HG02884 (cell line): ENCODE results near the gene CYBA.

Source experiments
- ATAC-seq: cut with Tn5 transposase; IDR thresholded peaks from one replicate; pipeline ENCODE4 v1.9.1; 2021; ENCODE audit warnings: mild to moderate bottlenecking, moderate library complexity; ENCODE audit not compliant: unreplicated experiment

CYBA gene

DNA sequence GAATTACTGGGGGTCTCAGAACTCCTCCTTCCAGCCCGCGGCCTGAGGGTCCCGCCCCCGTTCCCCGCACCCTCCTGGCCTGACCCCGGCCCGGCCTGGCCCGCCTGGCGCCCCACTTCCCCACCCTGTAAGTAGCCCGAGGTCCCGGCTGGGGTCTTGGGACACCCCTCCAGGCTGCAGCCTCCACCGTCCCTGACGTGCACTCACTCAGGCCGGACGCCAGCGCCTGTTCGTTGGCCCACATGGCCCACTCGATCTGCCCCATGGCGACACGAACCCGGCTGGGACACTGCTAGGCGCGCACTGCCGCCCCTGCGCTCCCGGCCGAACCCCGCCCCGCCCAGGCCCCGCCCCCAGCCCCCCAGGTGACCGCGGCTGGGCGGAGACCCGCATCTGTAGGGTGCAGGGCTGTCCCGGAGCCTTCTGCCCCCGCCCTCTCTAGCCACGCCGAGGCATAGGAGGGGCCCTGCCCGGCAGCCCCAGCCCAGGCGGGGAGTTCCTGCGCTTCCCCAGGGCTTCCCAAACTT is at the start of gene CYBA:
CYBA (minus strand) TSS at position 305 of the 527 bp plus-strand sequence; CDS start at position 265, 40 bp downstream.
- peak; percentile 69 for ATAC-seq

DNA sequence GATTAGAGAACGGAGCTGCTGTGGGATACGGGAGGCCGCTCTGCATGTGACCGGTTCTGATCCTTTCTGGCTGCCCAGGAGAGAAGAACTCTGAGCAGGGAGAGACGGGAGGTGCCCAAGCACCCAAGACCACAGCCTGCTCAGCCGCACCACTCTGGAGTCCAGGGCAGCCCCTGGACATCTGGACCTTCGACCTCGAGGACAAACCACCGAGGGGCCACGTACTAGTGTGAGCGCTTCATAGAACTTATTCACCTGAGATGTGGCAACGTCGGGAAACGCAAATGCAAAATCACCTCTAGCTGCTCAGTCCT is 49.4 kb upstream of the CYBA start:
- ATAC-seq, result no peak

DNA sequence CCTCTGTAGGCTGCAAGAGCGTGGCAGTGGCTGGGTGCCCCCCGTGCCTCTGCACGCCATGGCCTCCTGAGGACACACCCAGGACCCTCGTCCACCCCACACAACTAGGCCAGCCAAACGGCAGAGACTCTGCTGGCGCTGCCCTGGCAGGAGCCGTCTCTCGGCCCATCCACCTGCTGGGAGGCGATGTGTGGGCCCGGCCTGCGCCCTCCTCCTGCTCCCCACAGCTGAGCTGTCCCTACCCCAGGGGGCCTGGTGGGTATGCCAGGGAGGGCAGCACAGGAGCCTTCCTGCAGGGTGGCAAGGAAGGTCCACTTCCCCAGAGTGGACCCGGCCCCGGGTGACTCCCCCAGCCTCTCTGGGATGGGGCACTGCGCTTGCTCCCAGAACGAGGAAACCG is 48.3 kb upstream of the CYBA start:
- no peak for ATAC-seq

DNA sequence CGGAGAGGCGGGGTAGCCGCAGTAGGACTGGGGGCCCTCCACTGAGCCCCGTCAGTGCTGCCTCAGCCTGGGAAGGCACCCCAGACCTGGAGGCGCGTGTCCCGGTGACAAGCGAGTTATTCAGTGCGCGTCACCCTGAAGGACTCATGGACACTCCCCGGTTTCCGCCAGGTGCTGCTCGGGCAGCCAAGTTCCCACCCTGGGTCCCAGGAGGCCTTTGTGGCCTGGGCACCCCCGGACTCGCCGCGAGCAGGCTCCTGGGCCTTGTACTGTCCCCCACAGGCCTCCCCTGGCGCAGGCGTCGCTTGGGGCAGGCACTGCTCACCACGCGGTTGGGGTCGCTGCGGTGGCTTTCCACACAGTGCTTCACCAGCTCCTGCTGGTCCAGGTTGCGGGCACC is 47.8 kb upstream of the CYBA start:
- no peak for ATAC-seq

DNA sequence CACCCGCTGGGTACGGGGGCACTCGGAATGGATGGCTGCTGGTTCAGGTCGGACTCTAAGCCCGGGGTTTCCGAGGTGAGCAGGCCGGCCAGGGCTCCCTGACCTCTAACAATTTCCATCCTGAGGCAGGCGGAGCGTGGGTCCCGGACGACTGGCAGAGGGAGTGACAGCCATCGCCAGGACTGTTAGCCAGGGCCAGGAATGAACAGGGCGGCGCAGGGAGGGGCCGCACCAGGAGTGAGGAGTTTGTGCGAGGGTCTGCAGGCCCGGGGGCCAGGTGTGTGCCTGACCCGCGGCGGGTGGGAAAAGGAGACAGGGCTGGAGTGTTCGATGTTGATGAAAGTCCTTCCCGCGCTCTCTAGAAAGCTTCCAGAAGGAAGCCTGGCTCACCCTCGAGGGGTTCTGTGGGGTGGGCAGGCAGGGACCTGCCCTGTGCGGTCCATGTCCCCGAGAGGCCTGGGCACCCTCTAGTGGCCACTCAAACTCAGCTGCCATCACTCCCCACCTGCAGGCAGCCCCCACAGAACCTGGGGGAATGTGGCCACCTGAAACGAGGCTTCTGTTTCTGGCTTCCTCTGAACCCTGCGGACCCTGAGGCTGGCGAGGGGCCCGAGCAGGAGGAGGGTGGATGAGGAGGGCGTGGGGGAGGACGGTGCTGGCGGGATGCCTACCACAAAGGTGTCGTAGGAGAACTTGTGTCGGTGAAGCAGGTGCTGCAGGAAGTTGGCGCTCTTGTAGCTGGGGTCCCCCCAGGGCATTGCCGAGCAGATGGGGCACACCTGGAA is 47.2 kb upstream of the CYBA start:
- ATAC-seq, result no peak

DNA sequence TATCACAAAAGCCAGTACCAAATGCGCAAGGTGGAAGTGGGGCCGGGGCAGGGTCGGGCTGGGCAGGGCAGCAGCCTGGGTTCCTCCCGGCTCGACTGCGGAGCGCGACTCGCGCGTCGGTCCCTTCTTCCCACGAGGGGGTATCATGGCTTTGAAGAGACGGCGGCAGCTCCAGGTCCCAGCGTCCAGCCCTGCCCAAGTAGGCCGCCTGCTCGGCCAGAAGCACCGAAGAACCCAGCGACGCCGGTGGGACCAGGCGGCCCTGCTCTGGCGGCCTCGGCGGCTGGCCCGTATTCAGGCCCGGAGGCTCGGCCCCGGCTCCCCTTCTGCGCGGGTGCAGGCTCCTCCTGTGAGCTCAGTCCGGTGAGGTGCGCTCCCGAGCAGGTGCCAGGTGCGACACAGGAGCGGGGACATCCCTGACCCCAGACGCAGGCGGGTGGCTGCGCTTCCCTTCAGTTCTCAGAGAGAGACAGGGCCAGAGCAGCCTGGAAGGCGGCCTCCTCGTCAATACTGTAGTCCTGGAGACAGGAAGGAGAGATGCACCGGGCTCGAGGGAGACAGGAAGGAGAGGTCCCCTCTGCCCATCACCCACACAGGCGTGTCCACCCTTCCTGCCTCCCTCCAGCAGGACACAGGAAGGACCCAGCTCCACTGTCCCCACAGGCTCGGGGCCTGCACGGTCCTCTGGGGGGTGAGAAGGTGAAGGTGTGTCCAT is 46.4 kb upstream of the CYBA start:
- ATAC-seq, result no peak

DNA sequence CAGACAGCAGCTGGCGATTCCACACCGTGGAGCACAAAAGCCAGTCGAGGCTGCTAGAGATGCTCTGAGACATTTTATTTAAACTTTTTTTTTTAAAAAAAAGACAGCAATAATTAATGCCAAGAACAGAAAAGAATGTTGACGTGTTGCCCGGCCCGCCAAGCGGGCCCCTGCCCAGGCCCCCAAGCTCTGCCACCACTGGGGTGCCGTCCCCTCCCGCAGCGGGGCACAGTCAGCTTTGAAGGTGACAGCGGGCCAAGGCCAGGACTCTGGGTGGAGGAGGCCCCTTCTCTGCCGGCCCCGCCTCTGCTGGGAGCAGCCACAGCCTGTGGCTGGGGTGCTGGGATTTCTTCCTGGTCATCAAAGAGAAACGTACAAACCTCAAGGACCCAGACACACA is 45.6 kb upstream of the CYBA start:
- no peak for ATAC-seq

DNA sequence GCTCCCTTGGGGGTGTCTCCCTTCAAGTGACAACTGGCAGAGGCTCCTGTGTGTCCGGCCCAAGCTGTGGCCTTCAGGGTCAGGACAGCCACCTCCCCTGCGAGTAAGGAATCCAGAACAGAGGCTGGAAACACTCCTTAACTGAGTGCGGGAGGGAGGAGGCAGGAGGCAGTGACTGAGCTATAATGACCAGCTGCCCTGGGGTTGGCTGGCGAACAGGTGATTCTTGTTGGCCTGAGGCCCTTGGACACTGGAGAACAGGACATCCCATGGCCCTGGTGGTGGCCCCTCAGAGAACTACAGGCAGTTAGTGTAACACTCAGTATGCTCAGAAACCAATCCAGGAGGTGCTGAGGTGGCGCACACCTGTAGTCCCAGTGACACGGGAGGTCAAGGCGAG is 44.9 kb upstream of the CYBA start:
- ATAC-seq, result no peak

DNA sequence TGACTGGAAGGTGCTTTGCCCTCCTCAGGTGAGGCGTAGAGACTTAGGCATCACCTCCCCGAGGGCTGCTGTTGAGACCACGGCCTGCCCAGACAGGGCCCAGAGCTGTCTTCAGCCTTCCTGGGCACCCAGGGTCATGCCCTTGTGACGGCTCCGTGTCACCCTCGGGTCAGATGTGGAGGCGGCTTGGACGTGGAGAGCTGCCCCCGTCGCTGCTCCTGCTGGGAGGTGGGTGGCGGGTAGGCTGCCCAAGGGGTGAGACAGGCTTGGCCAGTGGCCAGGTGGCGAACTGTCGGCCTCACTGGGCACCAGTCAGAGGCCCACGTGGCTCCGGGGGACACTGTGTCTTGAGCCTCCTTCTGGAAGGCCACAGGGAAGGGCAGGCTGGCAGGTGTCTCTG is 44.4 kb upstream of the CYBA start:
- no peak for ATAC-seq

DNA sequence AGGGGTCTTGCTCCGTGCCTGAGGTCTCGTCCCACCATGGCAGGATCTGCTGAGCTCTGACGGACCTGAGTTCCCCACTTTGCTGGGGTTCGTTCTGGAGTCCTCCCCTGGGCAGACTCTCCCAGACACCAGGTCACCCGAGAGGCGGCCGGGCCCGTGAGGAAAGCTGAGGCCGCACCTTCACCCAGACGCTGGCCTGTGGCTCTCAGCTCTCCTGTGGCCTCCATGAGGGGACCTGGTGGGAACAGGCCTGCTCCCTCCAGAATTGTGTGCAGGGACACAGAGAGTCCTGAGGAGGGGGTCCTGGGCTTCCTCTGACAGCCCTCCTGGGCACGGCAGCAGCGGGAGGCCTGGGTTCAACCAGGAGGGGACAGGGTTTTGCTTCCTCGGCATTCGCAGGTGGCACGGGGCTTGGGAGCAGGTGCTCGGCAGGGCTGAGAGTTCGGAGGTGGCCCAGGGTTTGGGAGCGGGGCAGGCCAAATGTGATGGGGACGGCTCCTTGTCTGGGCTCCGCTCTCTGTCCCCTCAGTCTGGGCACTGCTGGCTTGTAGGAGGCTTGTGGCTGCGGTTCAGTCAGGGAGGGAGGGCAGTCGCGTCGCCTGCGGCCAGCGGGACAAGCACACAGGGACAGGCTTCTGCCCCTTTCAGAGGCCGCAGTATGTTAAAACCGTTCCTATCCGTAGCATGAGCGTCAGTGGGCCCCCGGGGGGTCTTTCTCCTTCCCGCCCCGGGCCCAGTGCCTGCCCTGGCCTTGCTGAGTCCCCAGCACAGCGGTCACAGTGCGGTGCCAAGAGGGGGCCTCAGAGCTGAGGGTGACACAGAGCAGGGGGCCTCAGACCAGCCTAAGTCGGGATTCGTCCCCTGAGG is 43.6 kb upstream of the CYBA start:
- ATAC-seq, result no peak

DNA sequence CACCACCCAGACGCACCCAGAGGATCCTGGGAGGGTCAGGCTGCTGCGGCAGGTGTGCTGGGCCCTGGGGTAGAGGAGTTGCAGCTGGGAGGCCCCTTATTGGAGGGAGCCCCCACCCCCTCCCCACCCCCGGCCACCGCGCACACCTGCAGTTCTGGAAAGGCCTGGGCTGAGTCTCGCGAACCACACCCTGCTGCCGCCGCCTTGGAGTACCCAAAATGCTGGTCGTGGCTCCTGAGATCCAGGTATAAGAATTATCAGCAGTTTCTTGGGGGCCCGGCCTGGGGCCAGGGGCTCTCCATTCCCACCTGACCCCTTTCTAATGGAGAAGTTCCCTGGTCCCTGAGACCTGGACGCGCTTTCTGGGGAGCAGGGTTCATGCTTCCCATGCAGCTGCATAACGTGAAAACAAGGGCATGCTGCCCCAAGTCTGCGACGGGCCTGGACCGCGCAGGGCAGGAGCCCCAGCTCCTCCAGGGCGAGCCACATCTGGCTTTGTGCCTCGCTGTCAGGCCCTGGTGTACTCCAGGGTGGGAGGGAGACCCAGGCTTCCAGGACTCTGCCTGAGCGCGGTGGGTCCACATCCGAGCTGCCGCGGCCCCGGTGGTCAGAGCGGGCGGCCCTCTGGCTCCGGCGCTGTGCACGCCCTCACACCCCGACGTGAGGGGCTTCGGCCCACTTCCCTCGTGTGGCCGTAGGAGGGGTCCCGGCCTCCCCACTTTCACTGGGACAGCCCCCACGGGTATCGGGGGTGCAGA is 42.7 kb upstream of the CYBA start:
- ATAC-seq, result no peak

DNA sequence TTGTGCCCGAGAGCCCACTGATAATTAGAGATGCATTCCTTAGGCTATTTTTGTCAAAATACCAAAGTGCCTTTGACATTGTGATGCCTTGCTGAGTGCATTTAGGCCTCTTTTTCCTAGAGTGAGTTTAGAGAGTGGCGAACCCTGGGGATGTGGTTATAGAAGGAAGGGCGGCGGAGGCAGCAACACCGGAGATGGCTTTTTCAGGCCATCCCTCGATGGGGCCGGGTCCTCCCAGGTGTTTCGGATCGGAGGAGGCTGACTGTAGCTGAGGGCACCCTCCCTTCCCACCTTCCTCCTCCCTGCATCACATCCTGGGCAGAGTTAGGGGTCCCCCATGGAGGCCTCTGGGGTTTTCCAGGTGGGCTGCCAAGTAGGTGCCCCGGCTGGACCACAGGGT is 42.0 kb upstream of the CYBA start:
- ATAC-seq, result no peak

DNA sequence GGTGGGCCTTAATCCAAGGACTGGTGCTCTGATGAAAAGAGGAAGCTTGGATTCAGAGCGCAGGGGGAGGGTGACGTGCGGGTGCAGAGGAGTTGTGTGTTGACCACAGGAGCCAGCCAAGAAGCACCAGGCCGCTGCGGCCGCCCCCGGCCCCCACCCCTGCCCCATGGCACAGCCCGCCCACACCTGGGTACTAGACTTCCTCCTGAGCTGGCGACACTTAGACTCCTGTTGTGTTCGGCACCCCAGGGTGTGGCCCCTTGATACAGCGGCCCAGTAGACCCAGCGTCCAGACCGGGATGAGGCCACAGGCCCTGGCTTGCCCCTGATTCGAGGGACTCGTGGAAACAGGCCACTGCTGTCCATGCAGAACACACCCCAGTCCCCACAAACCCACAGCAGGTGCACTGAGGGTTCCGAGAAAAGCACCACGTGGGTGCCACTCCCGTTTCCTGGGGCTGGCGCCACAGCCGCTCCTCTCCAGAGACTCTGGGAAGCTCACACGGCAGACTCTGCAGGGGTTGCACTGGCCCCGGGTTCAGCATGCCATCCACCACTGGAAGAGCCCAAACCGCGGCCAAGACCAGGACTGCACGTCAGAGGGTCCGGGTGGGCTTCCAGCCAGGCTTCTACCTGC is 41.2 kb upstream of the CYBA start:
- no peak for ATAC-seq

DNA sequence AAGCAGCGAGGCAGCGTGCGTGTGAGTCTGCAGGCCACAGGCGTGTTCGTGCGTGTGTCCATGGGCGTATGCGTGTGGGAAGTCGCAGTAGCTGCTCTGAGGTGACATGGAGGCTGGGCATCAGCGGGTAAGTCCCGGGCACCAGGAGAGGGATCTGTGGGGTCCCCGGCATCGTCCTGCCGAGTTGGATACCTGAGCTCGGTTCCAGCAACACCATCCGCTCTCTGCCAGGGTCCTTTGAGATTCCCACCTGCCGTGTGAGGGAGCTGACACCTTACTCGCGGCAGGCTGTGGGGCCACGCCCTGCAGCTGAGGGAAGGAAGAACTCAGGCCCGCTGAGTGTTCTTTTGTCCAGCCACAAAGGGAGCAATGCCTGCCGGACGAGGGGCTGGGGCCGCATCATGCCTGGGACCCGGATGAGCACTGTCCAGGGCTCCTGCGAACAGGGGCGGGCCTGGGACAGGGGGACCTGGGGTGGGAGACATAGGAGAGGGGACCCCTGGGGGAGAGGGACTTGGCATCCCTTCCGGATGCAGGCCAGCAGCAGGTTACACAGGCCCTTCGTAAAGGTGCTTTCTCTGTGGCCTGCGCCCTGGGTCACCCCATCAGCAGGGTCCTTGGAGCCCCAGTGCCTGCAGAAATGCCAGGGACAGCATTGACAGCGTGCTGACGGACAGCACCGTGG is 40.4 kb upstream of the CYBA start:
- ATAC-seq, result no peak

DNA sequence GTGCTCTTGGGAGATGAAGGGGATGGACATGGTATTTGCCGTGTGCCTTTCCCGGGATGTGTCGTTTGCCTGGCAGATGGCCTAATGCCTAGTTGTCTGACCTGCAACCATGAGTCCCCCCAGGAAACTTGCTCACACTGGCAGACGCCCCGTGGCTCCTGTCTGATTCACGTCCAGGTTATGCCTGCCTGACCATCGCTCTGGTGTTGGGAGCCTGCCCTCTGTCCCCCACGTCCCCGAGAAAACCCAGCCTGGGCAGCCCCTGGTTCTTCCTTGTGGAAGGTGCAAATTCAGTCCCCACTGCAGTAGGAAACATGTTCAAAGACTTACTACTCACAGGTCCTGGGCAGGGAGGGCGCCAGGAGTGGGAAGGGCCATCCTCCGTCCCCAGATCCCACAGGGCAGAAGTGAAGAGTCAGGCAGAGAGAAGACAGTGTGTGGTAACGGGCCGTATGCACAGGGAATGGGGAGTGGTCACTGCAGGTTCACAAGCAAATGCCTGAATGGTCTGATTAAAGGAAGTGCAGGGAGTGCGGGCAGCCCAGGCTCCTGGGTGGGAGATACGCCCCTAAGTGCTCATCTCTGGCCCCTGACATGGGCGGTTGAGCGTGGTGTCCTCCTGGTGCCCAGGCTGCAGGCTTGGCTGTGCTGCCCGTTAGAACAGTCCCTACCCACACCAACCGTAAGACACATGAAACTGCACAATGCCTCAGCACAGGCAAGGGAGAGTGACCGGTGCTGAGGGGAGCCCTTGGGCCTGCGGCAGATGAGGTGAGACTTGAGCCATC is 39.7 kb upstream of the CYBA start:
- ATAC-seq, result no peak

DNA sequence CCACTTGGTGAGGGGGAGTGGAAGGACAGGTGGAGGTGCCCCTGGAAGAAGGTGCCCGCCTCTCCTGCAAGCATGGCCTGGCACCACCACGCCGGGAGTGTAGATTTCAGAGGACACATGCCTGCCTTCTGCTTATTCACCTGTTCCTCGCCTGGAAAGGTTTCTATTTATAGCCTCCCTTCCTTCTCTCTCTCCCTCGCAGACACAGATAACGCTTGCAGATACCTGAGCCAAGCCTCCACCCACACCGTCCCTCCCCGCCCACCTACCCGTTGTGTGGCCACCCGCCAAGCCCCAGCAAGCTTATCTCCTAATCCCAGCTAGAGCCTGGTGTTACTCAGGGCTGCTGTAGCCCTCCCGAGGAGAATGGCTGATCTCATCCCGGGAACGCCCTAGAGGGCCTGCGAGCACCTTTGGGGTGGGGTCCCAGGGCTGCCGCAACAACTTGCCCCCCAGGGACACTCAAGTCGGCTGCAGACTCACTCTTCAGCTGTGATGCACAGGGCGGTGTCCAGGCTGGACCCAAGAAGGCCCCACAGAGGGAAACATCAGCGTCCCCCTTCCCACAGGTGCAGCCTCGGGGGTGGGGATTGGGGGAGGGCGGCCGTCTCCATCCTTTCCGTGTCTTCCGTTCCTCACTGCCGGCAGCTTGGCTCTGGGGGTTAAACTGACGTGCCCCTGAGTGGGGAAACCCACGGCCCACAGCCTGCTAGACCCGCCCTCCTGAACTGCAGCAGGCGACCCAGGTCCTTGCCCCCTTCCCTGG is 37.3 kb upstream of the CYBA start:
- ATAC-seq, result no peak

DNA sequence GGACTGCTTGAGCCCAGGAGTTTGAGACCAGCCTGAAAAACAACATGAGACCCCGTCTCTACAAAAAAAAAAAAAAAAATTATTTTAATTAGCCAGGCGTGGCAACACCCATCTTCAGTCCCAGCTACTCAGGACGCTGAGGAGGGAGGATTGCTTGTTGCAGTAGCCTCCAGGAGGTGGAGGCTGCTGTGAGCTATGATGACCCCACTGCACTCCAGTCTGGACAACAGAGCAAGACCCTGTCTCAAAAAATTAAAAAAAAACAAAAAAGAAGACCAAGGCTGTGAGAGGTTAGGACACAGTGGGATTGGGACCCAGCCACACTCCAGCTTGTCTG is 36.8 kb upstream of the CYBA start:
- no peak for ATAC-seq

DNA sequence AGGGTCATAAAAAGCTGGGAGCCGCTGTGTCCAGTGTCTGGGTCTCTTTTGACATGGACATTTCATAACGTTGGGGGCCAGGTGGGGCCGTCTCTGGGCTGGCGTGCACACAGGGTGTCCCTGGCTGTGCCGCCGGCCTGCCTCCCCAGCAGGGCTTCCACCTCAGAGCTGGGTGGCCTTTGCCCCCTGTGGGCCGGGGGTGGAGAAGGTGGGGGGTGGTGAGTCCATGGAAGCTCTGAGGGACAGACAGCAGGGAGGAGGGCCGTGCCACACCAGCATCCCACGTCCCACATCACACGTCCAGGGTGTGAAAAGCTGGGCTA is 36.4 kb upstream of the CYBA start:
- no peak for ATAC-seq
